Hepatocyte (in vitro differentiated cells): ENCODE results near the gene FOLR1. TPM values are rescaled to one million over a fixed set of nuclear protein-coding genes. Genes with fewer than 3 reads are reported as not detected.
A peak's percentile ranks its signal among the peaks of the same experiment; 100 is the strongest.

ENCODE experiments used
- DNase-seq: peaks from one replicate; pipeline ENCODE4 v3.0.0-alpha.2; 2016; ENCODE audit warnings: low spot score
- H2AFZ ChIP-seq: fragments of 200-600 bp; sonication (generic); 2 replicates; pipeline ENCODE4 v1.6.0; 2016; ENCODE audit warnings: antibody characterized with exemption, mild to moderate bottlenecking
- H3K27ac ChIP-seq: fragments of 200-600 bp; sonication (generic); 2 replicates; pipeline ENCODE4 v1.5.1; 2016; ENCODE audit warnings: mild to moderate bottlenecking
- H3K27me3 ChIP-seq: fragments of 200-600 bp; sonication (generic); 2 replicates; pipeline ENCODE4 v1.6.1; 2016
- H3K36me3 ChIP-seq: fragments of 200-600 bp; sonication (generic); replicated peaks from 2 replicates; pipeline ENCODE4 v1.5.1; 2016; ENCODE audit warnings: low read depth; ENCODE audit not compliant: insufficient read depth
- H3K4me1 ChIP-seq: fragments of 200-600 bp; sonication (generic); 2 replicates; pipeline ENCODE4 v1.5.1; 2016; ENCODE audit warnings: mild to moderate bottlenecking, moderate library complexity; ENCODE audit not compliant: insufficient read depth
- H3K4me2 ChIP-seq: fragments of 200-600 bp; sonication (generic); 2 replicates; pipeline ENCODE4 v1.6.0; 2016
- H3K4me3 ChIP-seq: fragments of 200-600 bp; sonication (generic); 2 replicates; pipeline ENCODE4 v1.5.1; 2016; ENCODE audit warnings: mild to moderate bottlenecking
- H3K79me2 ChIP-seq: fragments of 200-600 bp; sonication (generic); 2 replicates; pipeline ENCODE4 v1.6.0; 2017; ENCODE audit warnings: mild to moderate bottlenecking
- H3K9me2 ChIP-seq: fragments of 200-600 bp; sonication (generic); replicated peaks from 2 replicates; pipeline ENCODE4 v1.6.0; 2017; ENCODE audit warnings: mild to moderate bottlenecking; ENCODE audit not compliant: insufficient read depth
- H3K9me3 ChIP-seq: fragments of 200-600 bp; sonication (generic); 2 replicates; pipeline ENCODE4 v1.5.1; 2016; ENCODE audit warnings: low read depth, mild to moderate bottlenecking
- H4K20me1 ChIP-seq: fragments of 200-600 bp; sonication (generic); 2 replicates; pipeline ENCODE4 v1.6.0; 2016; ENCODE audit warnings: mild to moderate bottlenecking; ENCODE audit not compliant: insufficient read depth, poor library complexity, severe bottlenecking
- CTCF ChIP-seq: fragments of 200-600 bp; sonication (generic); IDR thresholded peaks from 2 replicates; pipeline ENCODE4 v1.5.1; 2016; ENCODE audit warnings: antibody characterized with exemption, mild to moderate bottlenecking; ENCODE audit not compliant: poor library complexity
- EZH2 ChIP-seq: fragments of 200-600 bp; sonication (generic); IDR thresholded peaks from 2 replicates; pipeline ENCODE4 v1.6.1; 2016; ENCODE audit warnings: antibody characterized with exemption, mild to moderate bottlenecking, borderline replicate concordance
- EZH2phosphoT487 ChIP-seq: fragments of 200-600 bp; sonication (generic); IDR thresholded peaks from one replicate; pipeline ENCODE4 v1.6.1; 2018; ENCODE audit warnings: antibody characterized with exemption, mild to moderate bottlenecking, low read depth, moderate library complexity; ENCODE audit not compliant: unreplicated experiment, severe bottlenecking
- WGBS: methylation state at CpG from one replicate; pipeline ENCODE4 v1.1.6; 2016; ENCODE audit warnings: low lambda C conversion rate; ENCODE audit errors: missing lambda C conversion rate; 5-methylcytosine and 5-hydroxymethylcytosine counted together
- polyA plus RNA-seq: library from polyadenylated mRNA; unstranded; fragments of >200 nt; fragmentation: Nextera tagmentation; extraction: Ambion mirVana; gene quantifications from 2 replicates; pipeline ENCODE4 v1.2.1, GENCODE V29; 2016
- total RNA-seq: library from RNA; depleted of rRNA; stranded (reverse); fragments of >200 nt; gene quantifications from 2 replicates; pipeline ENCODE4 v1.2.3, GENCODE V29; 2014

The FOLR1 gene
- total and polyA plus RNA-seq, 2 experiments from 2014 or later, result 13.4 to 19.9 TPM

- TF ChIP-seq CTCF (no peak), EZH2phosphoT487 (no peak), EZH2 (no peak)
- H3K27me3 ChIP-seq, result peaks cover 38% of the 10 kb centered on the region
- no peaks in the 10 kb centered on the region for H3K9me2 ChIP-seq
- no peak overlapping the region for H2AFZ ChIP-seq
- peak; percentile 23 for DNase-seq
- H3K27ac ChIP-seq, result no peak overlapping the region
- H3K9me3 ChIP-seq, result no peaks in the 10 kb centered on the region
- no peaks in the 10 kb centered on the region for H3K79me2 ChIP-seq
- H3K4me3 ChIP-seq, result no peak overlapping the region
- H3K4me1 ChIP-seq, result peaks cover 14% of the 10 kb centered on the region
- H3K4me2 ChIP-seq, result no peak overlapping the region
- H4K20me1 ChIP-seq, result peaks cover 13% of the 10 kb centered on the region
- H3K36me3 ChIP-seq, result no peaks in the 10 kb centered on the region
- 80% methylated on average over 19 of the region's 22 CpGs for WGBS
Measured at GRCh38 chr11:72237112-72237931, 45.4 kb downstream of the FOLR1 start.

- Histone ChIP-seq H3K4me2 (no peak overlapping the region), H3K27me3 (peaks cover 45% of the 10 kb centered on the region), H3K4me1 (peaks cover 14% of the 10 kb centered on the region), H3K36me3 (no peaks in the 10 kb centered on the region), H3K4me3 (no peak overlapping the region), H3K9me2 (no peaks in the 10 kb centered on the region), H3K9me3 (no peaks in the 10 kb centered on the region), H3K79me2 (no peaks in the 10 kb centered on the region), H2AFZ (no peak overlapping the region), H3K27ac (no peak overlapping the region), H4K20me1 (peaks cover 13% of the 10 kb centered on the region)
- WGBS, result 61% methylated on average over 13 of the region's 16 CpGs
- no peak for TF ChIP-seq EZH2
- TF ChIP-seq CTCF, result peak; percentile 67
- peak; percentile 82 for DNase-seq
Measured at GRCh38 chr11:72238040-72238450, 46.1 kb downstream of the FOLR1 start.

- TF ChIP-seq EZH2phosphoT487, result no peak
- peak; percentile 0 for TF ChIP-seq CTCF
- peak overlapping the region; percentile 76 for H3K4me2 ChIP-seq
- no peak overlapping the region for H3K4me3 ChIP-seq
- DNase-seq, result no peak
- no peaks in the 10 kb centered on the region for H3K9me3 ChIP-seq
- no peak overlapping the region for H2AFZ ChIP-seq
- H3K27ac ChIP-seq, result no peak overlapping the region
- H3K27me3 ChIP-seq, result peaks cover 52% of the 10 kb centered on the region
- H3K9me2 ChIP-seq, result no peaks in the 10 kb centered on the region
- no peaks in the 10 kb centered on the region for H3K79me2 ChIP-seq
- 68% methylated on average over 25 of the region's 28 CpGs for WGBS
- peaks cover 12% of the 10 kb centered on the region for H4K20me1 ChIP-seq
- peaks cover 15% of the 10 kb centered on the region for H3K4me1 ChIP-seq
- no peaks in the 10 kb centered on the region for H3K36me3 ChIP-seq
Measured at GRCh38 chr11:72238492-72239312, 46.8 kb downstream of the FOLR1 start.
